ENCODE measurements around the gene URM1.
A peak's percentile ranks its signal among the peaks of the same experiment; 100 is the strongest.
"Not testable (repeated sequence)": the region's sequence is repeated elsewhere in the genome, so short reads cannot be mapped to it uniquely, and the experiment has no call there.

URM1 gene

DNA sequence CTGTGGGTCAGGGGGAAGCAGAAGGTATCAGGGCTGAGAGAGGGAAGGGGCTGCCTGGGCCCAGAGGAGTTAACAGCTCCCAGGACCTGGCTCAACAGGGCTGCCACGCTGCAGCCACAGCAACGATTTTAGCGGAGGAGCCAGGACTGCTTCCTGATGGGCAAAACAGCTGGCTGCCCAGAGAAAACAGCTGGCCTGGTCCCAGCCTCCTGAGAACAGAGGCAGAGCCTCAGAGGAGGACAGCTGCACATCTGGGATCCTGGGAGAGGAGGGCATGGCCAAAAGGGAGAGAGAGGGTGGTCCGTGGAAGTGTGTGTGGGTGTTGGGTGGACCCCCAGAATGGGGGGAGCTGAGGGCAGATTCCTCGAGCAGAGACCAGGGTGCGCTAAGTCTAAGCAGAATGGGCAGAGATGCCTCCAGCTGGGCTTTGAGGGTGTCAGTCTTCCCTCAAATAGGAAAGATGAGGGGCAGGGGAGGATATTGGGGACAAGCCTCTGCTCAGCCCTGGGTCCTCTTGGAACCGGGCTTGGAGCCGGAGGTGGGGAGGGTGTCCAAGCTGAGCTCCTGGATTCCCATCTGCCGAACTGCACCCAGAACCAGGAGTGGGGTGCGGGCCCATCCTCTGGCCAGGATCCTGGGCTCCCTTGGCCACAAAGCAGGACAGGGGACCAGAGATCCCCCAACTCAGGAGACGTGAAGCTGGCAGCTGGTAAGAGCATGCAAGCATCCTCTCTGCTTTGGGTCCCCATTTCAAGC, 40.4 kb downstream of the URM1 start:
- no peak for DNase-seq

DNA sequence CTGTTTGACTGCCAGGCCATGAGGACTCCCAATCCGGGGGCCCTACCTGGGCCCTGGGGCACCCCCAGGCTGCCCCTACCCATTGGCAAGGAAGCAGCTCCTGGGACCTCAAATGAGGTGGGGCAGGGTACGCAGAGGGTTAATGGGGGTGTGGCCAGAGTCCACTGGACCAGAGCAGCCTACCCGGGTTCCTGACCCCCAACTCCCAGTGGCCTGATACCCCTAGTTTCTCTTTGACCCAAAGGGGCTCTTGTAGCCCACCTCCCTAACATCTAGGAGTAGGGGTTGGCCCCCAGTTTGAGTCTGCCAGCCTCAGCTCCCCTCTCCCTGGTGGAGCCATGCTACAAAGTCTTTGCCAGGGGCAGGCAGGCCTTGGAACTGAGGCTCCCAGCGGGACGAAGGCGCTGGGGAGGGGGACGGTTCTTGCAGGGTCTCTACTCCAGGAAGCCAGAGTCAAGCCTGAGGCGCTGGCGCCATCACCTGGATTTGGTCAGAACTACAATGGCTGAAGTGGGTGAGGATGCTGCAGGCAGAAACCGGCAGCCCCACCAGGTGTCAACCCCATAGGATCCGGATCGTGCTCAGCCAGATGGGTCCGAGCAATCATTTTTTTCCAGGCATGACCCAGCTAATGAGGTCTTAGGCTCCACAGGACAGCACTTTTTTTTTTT, 41.1 kb downstream of the URM1 start:
- peak; percentile 74 for DNase-seq

DNA sequence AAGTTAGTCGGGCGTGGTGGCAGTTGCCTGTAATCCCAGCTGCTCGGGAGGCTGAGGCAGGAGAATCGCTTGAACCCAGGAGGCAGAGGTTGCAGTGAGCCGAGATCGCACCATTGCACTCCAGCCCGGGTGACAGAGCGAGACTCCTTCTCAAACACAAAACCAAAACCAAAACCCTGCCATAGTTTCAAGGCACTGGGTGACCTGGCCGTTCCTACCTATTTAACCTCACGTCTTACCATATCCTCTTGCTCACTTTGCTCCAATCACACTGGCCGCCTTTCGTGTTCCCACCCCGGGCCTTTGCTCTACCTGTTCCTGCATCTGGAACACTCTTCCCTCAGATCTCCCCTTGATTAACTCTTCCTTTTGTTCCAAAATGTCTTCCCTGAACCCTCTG, 42.6 kb downstream of the URM1 start:
- not testable (repeated sequence) for DNase-seq

DNA sequence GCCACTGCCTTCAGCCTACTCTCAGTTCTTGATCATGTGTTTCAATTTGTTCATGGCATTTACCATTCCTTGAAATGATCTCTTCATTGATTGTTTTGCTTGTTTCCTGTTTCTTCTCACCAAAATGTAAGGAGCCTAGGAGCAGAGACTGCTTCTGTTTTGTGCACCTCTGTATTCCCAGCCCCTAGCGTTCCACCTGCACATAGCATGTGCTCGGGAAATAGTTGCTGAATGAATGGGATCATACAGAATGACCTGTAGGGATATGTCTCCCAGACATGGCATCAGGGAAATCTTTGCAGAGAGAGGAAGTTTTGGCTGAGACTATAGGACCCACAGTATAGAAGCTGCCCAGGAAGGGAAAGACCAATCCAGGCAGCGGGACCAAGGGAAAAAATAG, 43.3 kb downstream of the URM1 start:
- no peak for DNase-seq

GRCh38 chr9:128415281-128415680, 44.1 kb downstream of the URM1 start:
- DNase-seq = no peak

GRCh38 chr9:128416014-128416413, 44.8 kb downstream of the URM1 start:
- DNase-seq = no peak

GRCh38 chr9:128416432-128417019, 45.4 kb downstream of the URM1 start:
- no peak for DNase-seq

- peak; percentile 68 for DNase-seq
Measured at GRCh38 chr9:128419061-128419925, 48.1 kb downstream of the URM1 start.

GRCh38 chr9:128420060-128420650, 49.0 kb downstream of the URM1 start:
- DNase-seq = peak; percentile 89

GRCh38 chr9:128420651-128421481, 49.7 kb downstream of the URM1 start, which contains the start of gene CERCAM:
TSS of gene CERCAM (plus strand) at chr9:128420857. CDS start at chr9:128420878, 21 bp downstream.
- DNase-seq = peak; percentile 80

GRCh38 chr9:128421482-128421996, 50.4 kb downstream of the URM1 start:
- no peak for DNase-seq

- DNase-seq = not testable (repeated sequence)
Measured at GRCh38 chr9:128422022-128422782, 51.0 kb downstream of the URM1 start.

DNA sequence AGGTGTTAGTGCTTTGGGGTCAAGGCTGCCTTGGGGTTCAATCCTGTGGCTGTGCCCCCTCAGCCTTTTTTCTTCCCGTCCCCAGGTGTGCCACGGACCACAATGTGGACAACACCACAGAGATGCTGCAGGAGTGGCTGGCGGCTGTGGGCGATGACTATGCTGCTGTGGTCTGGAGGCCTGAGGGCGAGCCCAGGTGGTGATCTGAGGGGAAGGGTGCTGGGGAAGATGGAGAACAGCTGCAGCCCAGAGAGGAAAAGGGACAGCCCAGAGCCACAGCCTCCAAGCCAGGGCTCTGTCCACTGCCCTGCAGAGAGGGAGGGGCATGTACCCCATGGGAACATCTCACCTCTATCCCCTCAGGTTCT, 51.6 kb downstream of the URM1 start:
- no peak for DNase-seq

DNA sequence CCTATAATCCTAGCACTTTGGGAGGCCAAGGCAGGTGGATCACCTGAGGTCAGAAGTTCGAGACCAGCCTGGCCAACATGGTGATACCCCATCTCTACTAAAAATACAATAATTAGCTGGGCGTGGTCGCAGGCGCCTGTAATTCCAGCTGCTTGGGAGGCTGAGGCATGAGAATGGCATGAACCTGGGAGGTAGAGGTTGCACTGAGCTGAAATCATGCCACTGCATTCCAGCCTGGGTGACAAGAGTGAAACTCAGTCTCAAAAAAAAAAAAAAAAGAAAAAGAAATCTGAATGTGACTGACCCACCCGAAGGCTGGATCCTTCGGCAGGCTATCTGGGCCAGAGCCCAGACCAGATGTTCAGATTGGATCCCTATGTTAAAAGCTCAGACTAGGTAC, 52.2 kb downstream of the URM1 start:
- not testable (repeated sequence) for DNase-seq

GRCh38 chr9:128424268-128424780, 53.1 kb downstream of the URM1 start:
- DNase-seq = no peak

DNA sequence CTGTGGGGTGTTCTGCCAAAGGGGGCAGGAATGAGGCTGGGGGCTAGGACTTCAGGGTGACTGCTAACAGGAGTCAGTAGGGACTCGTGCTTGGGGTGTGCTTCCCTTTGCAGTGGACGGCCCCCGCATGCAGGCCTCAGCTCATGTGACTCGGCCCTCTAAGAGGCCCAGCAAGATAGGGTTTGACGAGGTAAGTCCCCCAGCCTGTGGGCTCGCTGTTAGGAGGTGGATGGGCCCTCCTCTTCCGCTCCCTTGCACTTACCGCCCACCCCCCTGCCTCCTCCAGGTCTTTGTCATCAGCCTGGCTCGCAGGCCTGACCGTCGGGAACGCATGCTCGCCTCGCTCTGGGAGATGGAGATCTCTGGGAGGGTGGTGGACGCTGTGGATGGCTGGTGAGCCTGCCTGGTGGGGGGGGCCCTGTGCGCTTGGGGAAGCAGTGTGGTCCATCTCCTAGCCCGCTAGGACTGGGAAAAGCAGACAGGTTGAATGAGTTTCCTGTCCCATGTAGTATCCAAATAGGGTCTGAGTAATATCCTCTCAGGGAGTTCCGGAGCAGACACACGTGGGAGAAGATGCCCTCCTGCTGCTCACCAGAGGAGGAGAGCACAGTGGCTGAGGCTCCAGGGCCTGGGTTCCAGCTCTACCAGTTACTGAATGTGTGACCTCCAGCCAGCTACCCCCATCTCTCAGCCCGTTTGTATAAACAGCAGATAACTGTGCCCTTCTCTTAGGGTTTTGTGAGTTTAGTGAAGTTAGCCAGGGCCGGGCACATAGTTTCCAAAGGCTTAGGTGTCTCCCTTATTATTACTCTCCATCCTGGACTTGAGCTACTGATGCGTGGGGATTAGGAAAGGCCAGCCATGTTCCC, 57.7 kb downstream of the URM1 start:
- DNase-seq = no peak

GRCh38 chr9:128429513-128430086, 58.4 kb downstream of the URM1 start:
- DNase-seq = no peak

- no peak for DNase-seq
Measured at GRCh38 chr9:128431207-128431606, 60.0 kb downstream of the URM1 start.

- no peak for DNase-seq
Measured at GRCh38 chr9:128434340-128434739, 63.2 kb downstream of the URM1 start.

Measured in activated CD8-positive, alpha-beta memory T cell treated with anti-CD3 and anti-CD28 coated beads for 24 hours (primary cell).